Measurements from ENCODE around the gene EFEMP2. TPM values are rescaled to one million over a fixed set of nuclear protein-coding genes. Genes with fewer than 3 reads are reported as not detected.

The EFEMP2 gene
- total and polyA plus RNA-seq, 2 donors from 2014 or later, result 60.0 to 64.2 TPM

DNA sequence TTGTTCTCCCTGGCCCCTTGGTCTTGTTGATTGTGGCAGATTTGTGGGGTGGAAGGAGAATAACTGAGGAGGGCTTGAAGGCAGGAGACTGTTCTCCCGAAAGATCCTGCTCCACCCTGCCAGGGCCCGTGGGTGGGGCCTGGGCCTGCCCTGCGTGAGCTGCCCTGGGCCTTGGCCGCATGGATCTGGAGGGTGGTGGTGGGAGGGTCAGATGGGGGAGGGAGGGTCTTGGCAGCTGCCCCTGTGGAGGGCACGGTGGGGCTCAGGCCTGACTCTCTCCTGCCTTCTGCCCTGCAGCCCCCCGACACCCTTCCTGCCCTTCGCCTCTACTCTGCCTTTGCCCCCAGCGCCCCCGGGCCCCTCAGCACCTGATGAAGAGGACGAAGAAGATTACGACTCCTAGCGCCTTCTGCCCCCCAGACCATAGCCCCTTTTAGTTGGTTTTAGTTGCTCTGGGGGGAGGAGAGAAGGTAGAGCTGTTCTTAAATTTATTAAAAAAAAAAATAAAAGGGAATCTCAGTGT lies 48.5 kb upstream of the EFEMP2 start:
- Histone ChIP-seq H3K27me3 (ENCODE audit: control insufficient read depth, insufficient read depth, low read length) (no peaks in the 10 kb centered on the region), H3K9ac (ENCODE audit: low read length in 3 of 3) (no peak overlapping the region), H3K27ac (ENCODE audit: low read depth in 2 of 2, low read length in 2 of 2) (no peak overlapping the region), H3K9me3 (ENCODE audit: control insufficient read depth in 2 of 3, insufficient read depth in 1 of 3, low read length in 3 of 3) (no peaks in the 10 kb centered on the region), H3K4me1 (ENCODE audit: control insufficient read depth in 2 of 3, insufficient read depth in 2 of 3, low read depth in 1 of 3, low read length in 3 of 3) (peaks cover 0 to 27% (median 16%) of the 10 kb centered on the region in 3 donors), H3K4me3 (ENCODE audit: low read length in 3 of 3) (peak overlapping the region in 1 of 3 donors; percentile 73), H3K36me3 (ENCODE audit: control insufficient read depth in 2 of 3, insufficient read depth in 3 of 3, low read length in 3 of 3) (peaks cover 0 to 3% (median 2%) of the 10 kb centered on the region in 3 donors)
- intact Hi-C loops (cut with DNase I), result no loop called here
- FAIRE-seq (no peak), DNase-seq (no peak)
- no peak for TF ChIP-seq CTCF (IDR thresholded peaks at IDR 0.05; ENCODE audit: borderline replicate concordance, extremely low read depth, insufficient read depth)

GRCh38 chr11:65920372-65920802 lies 47.8 kb upstream of the EFEMP2 start:
- peaks cover 0 to 30% (median 21%) of the 10 kb centered on the region in 3 donors for H3K4me1 ChIP-seq (ENCODE audit: control insufficient read depth in 2 of 3, insufficient read depth in 2 of 3, low read depth in 1 of 3, low read length in 3 of 3)
- H3K27ac ChIP-seq (ENCODE audit: low read depth in 2 of 2, low read length in 2 of 2), result peak overlapping the region in 1 of 2 donors; percentile 82
- peak in 2 of 5 donors; percentile 62 to 83 for DNase-seq
- H3K9ac ChIP-seq (ENCODE audit: low read length in 3 of 3), result peak overlapping the region in 2 of 3 donors; percentile 37 to 78
- no peaks in the 10 kb centered on the region for H3K27me3 ChIP-seq (ENCODE audit: control insufficient read depth, insufficient read depth, low read length)
- H3K4me3 ChIP-seq (ENCODE audit: low read length in 3 of 3), result peak overlapping the region; percentile 36 to 73 (median 65)
- no peak for FAIRE-seq
- no peak for TF ChIP-seq CTCF (IDR thresholded peaks at IDR 0.05; ENCODE audit: borderline replicate concordance, extremely low read depth, insufficient read depth)
- intact Hi-C loops (cut with DNase I), result no loop called here
- no peaks in the 10 kb centered on the region for H3K9me3 ChIP-seq (ENCODE audit: control insufficient read depth in 2 of 3, insufficient read depth in 1 of 3, low read length in 3 of 3)
- H3K36me3 ChIP-seq (ENCODE audit: control insufficient read depth in 2 of 3, insufficient read depth in 3 of 3, low read length in 3 of 3), result peaks cover 0 to 3% (median 2%) of the 10 kb centered on the region in 3 donors

- DNase-seq (peak; percentile 44 to 92 (median 63)), FAIRE-seq (no peak)
- H3K4me1 ChIP-seq (ENCODE audit: control insufficient read depth in 2 of 3, insufficient read depth in 2 of 3, low read depth in 1 of 3, low read length in 3 of 3), result peaks cover 0 to 36% (median 21%) of the 10 kb centered on the region in 3 donors
- no peaks in the 10 kb centered on the region for H3K9me3 ChIP-seq (ENCODE audit: control insufficient read depth in 2 of 3, insufficient read depth in 1 of 3, low read length in 3 of 3)
- intact Hi-C loops (cut with DNase I), result no loop called here
- H3K4me3 ChIP-seq (ENCODE audit: low read length in 3 of 3), result peak overlapping the region; percentile 36 to 73 (median 65)
- no peak for TF ChIP-seq CTCF (IDR thresholded peaks at IDR 0.05; ENCODE audit: borderline replicate concordance, extremely low read depth, insufficient read depth)
- peak overlapping the region in 2 of 3 donors; percentile 43 to 78 for H3K9ac ChIP-seq (ENCODE audit: low read length in 3 of 3)
- peak overlapping the region; percentile 77 to 82 for H3K27ac ChIP-seq (ENCODE audit: low read depth in 2 of 2, low read length in 2 of 2)
- H3K27me3 ChIP-seq (ENCODE audit: control insufficient read depth, insufficient read depth, low read length), result no peaks in the 10 kb centered on the region
- H3K36me3 ChIP-seq (ENCODE audit: control insufficient read depth in 2 of 3, insufficient read depth in 3 of 3, low read length in 3 of 3), result peaks cover 0 to 3% (median 2%) of the 10 kb centered on the region in 3 donors
Observed at GRCh38 chr11:65919573-65920371, 47.2 kb upstream of the EFEMP2 start.
